H1 (cell line): ENCODE results near the gene TBPL2. TPM values are rescaled to one million over a fixed set of nuclear protein-coding genes. Genes with fewer than 3 reads are reported as not detected.

Experiments
- CTCF ChIA-PET: fragments of 300-600 bp; sonication (Branson Sonifier 250); formaldehyde crosslinking; loops from one replicate; lab custom pipeline; 2021; ENCODE audit not compliant: partially characterized antibody; lab: Charles Lee
- POLR2A ChIA-PET: fragments of 300-600 bp; sonication (Branson Sonifier 250); formaldehyde crosslinking; loops from one replicate; lab custom pipeline; 2021; ENCODE audit warnings: inconsistent platforms; ENCODE audit not compliant: partially characterized antibody; lab: Charles Lee
- DNase-seq, 2 experiments: peaks; one replicate each; pipeline versions ENCODE4 v3.0.0 to v3.0.0-alpha.2; 2010 to 2022; ENCODE audit warnings: low spot score in 2 of 2, low read depth in 1 of 2, mixed read lengths in 1 of 2
- FAIRE-seq: peaks from 2 replicates; lab custom pipeline; 2011; peaks lifted over from hg19 to GRCh38; lab: Jason Lieb, UNC
- H2AFZ ChIP-seq: 2 replicates; pipeline ENCODE4 v1.8.1; 2012; ENCODE audit warnings: low read length, inconsistent platforms
- H2AK5ac ChIP-seq: 2 replicates; pipeline ENCODE4 v1.6.1; 2013; ENCODE audit warnings: low read depth, low read length
- H2BK120ac ChIP-seq: replicated peaks from 2 replicates; pipeline ENCODE3; 2013; ENCODE audit warnings: low read depth, low read length, inconsistent platforms
- H2BK12ac ChIP-seq: 2 replicates; pipeline ENCODE4 v1.6.1; 2013; ENCODE audit warnings: low read depth, low read length
- H2BK15ac ChIP-seq: 2 replicates; pipeline ENCODE4 v1.6.1; 2013; ENCODE audit warnings: low read length
- H2BK20ac ChIP-seq: 2 replicates; pipeline ENCODE4 v1.6.1; 2013; ENCODE audit warnings: low read length
- H2BK5ac ChIP-seq: 2 replicates; pipeline ENCODE4 v1.6.1; 2013; ENCODE audit warnings: low read depth, low read length
- H3K14ac ChIP-seq: 2 replicates; pipeline ENCODE4 v1.6.1; 2013; ENCODE audit warnings: inconsistent platforms; ENCODE audit not compliant: insufficient read length
- H3K18ac ChIP-seq: 2 replicates; pipeline ENCODE4 v1.6.1; 2013; ENCODE audit warnings: low read length; ENCODE audit errors: extremely low read depth
- H3K23ac ChIP-seq: 2 replicates; pipeline ENCODE4 v1.6.1; 2013; ENCODE audit warnings: inconsistent platforms; ENCODE audit not compliant: insufficient read length
- H3K23me2 ChIP-seq: 2 replicates; pipeline ENCODE4 v1.6.1; 2013; ENCODE audit warnings: low read depth, low read length
- H3K27ac ChIP-seq: 2 replicates; pipeline ENCODE4 v1.6.1; 2011; ENCODE audit warnings: low read depth, low read length, inconsistent platforms
- H3K27me3 ChIP-seq, 4 experiments: replicated peaks in 1 of 4; 1 replicate in 1 of 4; 2 replicates in 3 of 4; pipeline versions ENCODE4 v1.6.1 to v1.8.1; 2011 to 2013; ENCODE audit warnings: low read length in 3 of 4, mild to moderate bottlenecking in 3 of 4, inconsistent platforms in 2 of 4, mixed read lengths in 2 of 4, moderate library complexity in 1 of 4; ENCODE audit not compliant: control insufficient read depth in 3 of 4, insufficient read depth in 3 of 4; ENCODE audit errors: extremely low read depth in 1 of 4
- H3K36me3 ChIP-seq, 4 experiments: 2 replicates each; pipeline versions ENCODE4 v1.6.1 to v1.8.1; 2011 to 2013; ENCODE audit warnings: mild to moderate bottlenecking in 4 of 4, low read length in 3 of 4, moderate library complexity in 2 of 4, control low read depth in 1 of 4, inconsistent platforms in 1 of 4; ENCODE audit not compliant: insufficient read depth in 4 of 4, control insufficient read depth in 2 of 4
- H3K4ac ChIP-seq: replicated peaks from 2 replicates; pipeline ENCODE3; 2013; ENCODE audit warnings: low read length, low read depth, mixed read lengths, inconsistent platforms; ENCODE audit not compliant: insufficient read length
- H3K4me1 ChIP-seq, 4 experiments: replicated peaks in 1 of 4; 1 replicate in 1 of 4; 2 replicates in 3 of 4; pipeline versions ENCODE4 v1.6.1 to v1.8.1; 2011 to 2013; ENCODE audit warnings: low read length in 3 of 4, inconsistent platforms in 2 of 4, mixed read lengths in 1 of 4; ENCODE audit not compliant: insufficient read depth in 4 of 4, control insufficient read depth in 3 of 4
- H3K4me2 ChIP-seq, 2 experiments: 2 replicates each; pipeline versions ENCODE4 v1.6.1 to v1.8.1; 2011 to 2013; ENCODE audit warnings: low read depth in 2 of 2, low read length in 2 of 2, control low read depth in 1 of 2, inconsistent platforms in 1 of 2, mild to moderate bottlenecking in 1 of 2; ENCODE audit not compliant: insufficient read depth in 1 of 2
- H3K4me3 ChIP-seq, 4 experiments: fragments of 200-600, 300-600 bp in 1 of 4; sonication (generic), shearing (Covaris generic), sonication (Bioruptor Twin) in 1 of 4; 2 replicates each; pipeline versions ENCODE4 v1.5.1 to v1.8.1; 2011 to 2016; ENCODE audit warnings: low read length in 4 of 4, low read depth in 3 of 4, control low read depth in 2 of 4, inconsistent platforms in 2 of 4, mild to moderate bottlenecking in 2 of 4, mixed read lengths in 1 of 4, moderate library complexity in 1 of 4; ENCODE audit not compliant: insufficient read depth in 2 of 4; ENCODE audit errors: extremely low read depth in 1 of 4
- H3K56ac ChIP-seq: replicated peaks from 2 replicates; pipeline ENCODE3; 2013; ENCODE audit warnings: low read depth, mild to moderate bottlenecking, mixed read lengths, low read length, inconsistent platforms; ENCODE audit not compliant: insufficient read length
- H3K79me1 ChIP-seq: 2 replicates; pipeline ENCODE4 v1.6.1; 2013; ENCODE audit warnings: low read depth, low read length, control low read depth
- H3K79me2 ChIP-seq, 2 experiments: 2 replicates each; pipeline versions ENCODE4 v1.6.1 to v1.8.1; 2012 to 2013; ENCODE audit warnings: low read length in 2 of 2, mild to moderate bottlenecking in 2 of 2, inconsistent platforms in 1 of 2; ENCODE audit not compliant: insufficient read depth in 2 of 2, control insufficient read depth in 1 of 2
- H3K9ac ChIP-seq, 4 experiments: replicated peaks in 1 of 4; 1 replicate in 1 of 4; 2 replicates in 3 of 4; pipeline versions ENCODE4 v1.6.1 to v1.8.1; 2011 to 2013; ENCODE audit warnings: low read depth in 3 of 4, low read length in 3 of 4, control low read depth in 2 of 4, mild to moderate bottlenecking in 2 of 4, moderate library complexity in 2 of 4, inconsistent platforms in 1 of 4; ENCODE audit errors: extremely low read depth in 1 of 4
- H3K9me3 ChIP-seq, 2 experiments: 2 replicates each; pipeline versions ENCODE4 v1.6.1 to v1.8.1; 2012 to 2013; ENCODE audit warnings: mild to moderate bottlenecking in 2 of 2, moderate library complexity in 2 of 2, control low read depth in 1 of 2, inconsistent platforms in 1 of 2, low read depth in 1 of 2, low read length in 1 of 2, mixed read lengths in 1 of 2; ENCODE audit not compliant: insufficient read depth in 2 of 2
- H4K20me1 ChIP-seq, 2 experiments: replicated peaks in 1 of 2; 2 replicates each; pipeline versions ENCODE3 to v1.8.1; 2011 to 2013; ENCODE audit warnings: inconsistent platforms in 2 of 2, low read length in 2 of 2, mild to moderate bottlenecking in 1 of 2; ENCODE audit not compliant: insufficient read depth in 2 of 2, control insufficient read depth in 1 of 2
- H4K5ac ChIP-seq: 2 replicates; pipeline ENCODE4 v1.6.1; 2013; ENCODE audit warnings: low read length, low read depth, mixed read lengths, inconsistent platforms; ENCODE audit not compliant: insufficient read length
- H4K8ac ChIP-seq: 2 replicates; pipeline ENCODE4 v1.8.0; 2013; ENCODE audit warnings: mild to moderate bottlenecking, moderate library complexity, low read length, inconsistent platforms; ENCODE audit not compliant: insufficient read depth; ENCODE audit errors: extremely low read depth
- H4K91ac ChIP-seq: replicated peaks from 2 replicates; pipeline ENCODE3; 2013; ENCODE audit warnings: low read length, mixed read lengths, inconsistent platforms; ENCODE audit not compliant: insufficient read length
- ASH2L ChIP-seq: fragments of 200-600, 300-600 bp; sonication (generic); IDR thresholded peaks from one replicate; pipeline ENCODE4 v1.7.1; 2017; ENCODE audit warnings: low read length
- CHD2 ChIP-seq: IDR thresholded peaks from 2 replicates; pipeline ENCODE4 v1.6.1; 2012; ENCODE audit warnings: low read length, improper control_type of control experiment
- GABPA ChIP-seq: IDR thresholded peaks from 2 replicates; pipeline ENCODE4 v1.6.1; 2011; ENCODE audit warnings: mild to moderate bottlenecking, low read length, moderate library complexity, borderline replicate concordance; ENCODE audit not compliant: insufficient read depth
- JUN ChIP-seq: IDR thresholded peaks from 2 replicates; pipeline ENCODE4 v1.6.1; 2011; ENCODE audit warnings: low read depth, mild to moderate bottlenecking, improper control_type of control experiment, low read length
- MAFK ChIP-seq: IDR thresholded peaks from 2 replicates; pipeline ENCODE4 v1.6.1; 2012; ENCODE audit warnings: low read depth, mild to moderate bottlenecking, improper control_type of control experiment, low read length
- NRF1 ChIP-seq: IDR thresholded peaks from 2 replicates; pipeline ENCODE4 v1.6.1; 2011; ENCODE audit warnings: mild to moderate bottlenecking, low read depth, low read length, improper control_type of control experiment
- POLR2AphosphoS5 ChIP-seq: IDR thresholded peaks from 2 replicates; pipeline ENCODE4 v1.6.1; 2011; ENCODE audit warnings: low read depth, low read length
- POU5F1 ChIP-seq: IDR thresholded peaks from 2 replicates; pipeline ENCODE4 v1.6.1; 2011; ENCODE audit warnings: low read depth, mild to moderate bottlenecking, low read length, moderate library complexity
- RFX5 ChIP-seq: IDR thresholded peaks from 2 replicates; pipeline ENCODE4 v1.6.1; 2011; ENCODE audit warnings: low read depth, low read length, improper control_type of control experiment, borderline replicate concordance
- RXRA ChIP-seq: IDR thresholded peaks from 2 replicates; pipeline ENCODE4 v1.6.1; 2011; ENCODE audit warnings: low read depth, mild to moderate bottlenecking, low read length, moderate library complexity; ENCODE audit not compliant: insufficient read depth
- SIN3A ChIP-seq, 2 experiments: IDR thresholded peaks in 1 of 2; conservative IDR thresholded peaks in 1 of 2; 2 replicates each; pipeline ENCODE4 v1.6.1; 2011 to 2012; ENCODE audit warnings: low read length in 2 of 2, improper control_type of control experiment in 1 of 2, low read depth in 1 of 2, mild to moderate bottlenecking in 1 of 2
- SIRT6 ChIP-seq: IDR thresholded peaks from one replicate; pipeline ENCODE4 v1.7.1; 2012; ENCODE audit warnings: low read length, inconsistent platforms
- TAF7 ChIP-seq: optimal IDR thresholded peaks from 2 replicates; pipeline ENCODE3; 2011; ENCODE audit warnings: low read depth, mild to moderate bottlenecking, inconsistent platforms, low read length, moderate library complexity, borderline replicate concordance
- WGBS, 2 experiments: shearing (Covaris generic) in 1 of 2; methylation state at CpG; one replicate each; pipeline versions ENCODE4 v1.1.6 to v1.1.7; 2013 to 2015; ENCODE audit warnings: low lambda C conversion rate in 2 of 2, mixed read lengths in 2 of 2, inconsistent platforms in 1 of 2, low coverage in 1 of 2, missing lambda C conversion rate in 1 of 2; ENCODE audit not compliant: insufficient replicate concordance in 2 of 2, insufficient coverage in 1 of 2, insufficient read length in 1 of 2; ENCODE audit errors: extremely low coverage in 1 of 2, missing lambda C conversion rate in 1 of 2; 5-methylcytosine and 5-hydroxymethylcytosine counted together
- polyA plus RNA-seq, 7 experiments: library from polyadenylated mRNA; depleted of rRNA in 3 of 7; stranded (reverse) in 5 of 7; unstranded in 2 of 7; fragments of >200 nt in 5 of 7; fragments of 200-250 nt in 2 of 7; gene quantifications; 1 replicate in 5 of 7; 2 replicates in 1 of 7; 4 replicates in 1 of 7; pipeline versions ENCODE4 v1.2.1 to v1.2.3, GENCODE V29; 2011 to 2013; ENCODE audit warnings: missing spikeins in 2 of 7, mixed read lengths in 2 of 7
- total RNA-seq: library from RNA; stranded (reverse); fragmentation: NEBNext Ultra II Directional; extraction: Animal tissue kit (Norgen Biotek cat#: 25700); gene quantifications from 2 replicates; pipeline ENCODE4 v1.2.1, GENCODE V29; 2021

Gene TBPL2
- total and polyA plus RNA-seq, 2 of the 8 experiments (the other 6 are each of a cell fraction or from before 2014, with no cell fraction given), result 0.03 TPM; not detected in 1

DNA sequence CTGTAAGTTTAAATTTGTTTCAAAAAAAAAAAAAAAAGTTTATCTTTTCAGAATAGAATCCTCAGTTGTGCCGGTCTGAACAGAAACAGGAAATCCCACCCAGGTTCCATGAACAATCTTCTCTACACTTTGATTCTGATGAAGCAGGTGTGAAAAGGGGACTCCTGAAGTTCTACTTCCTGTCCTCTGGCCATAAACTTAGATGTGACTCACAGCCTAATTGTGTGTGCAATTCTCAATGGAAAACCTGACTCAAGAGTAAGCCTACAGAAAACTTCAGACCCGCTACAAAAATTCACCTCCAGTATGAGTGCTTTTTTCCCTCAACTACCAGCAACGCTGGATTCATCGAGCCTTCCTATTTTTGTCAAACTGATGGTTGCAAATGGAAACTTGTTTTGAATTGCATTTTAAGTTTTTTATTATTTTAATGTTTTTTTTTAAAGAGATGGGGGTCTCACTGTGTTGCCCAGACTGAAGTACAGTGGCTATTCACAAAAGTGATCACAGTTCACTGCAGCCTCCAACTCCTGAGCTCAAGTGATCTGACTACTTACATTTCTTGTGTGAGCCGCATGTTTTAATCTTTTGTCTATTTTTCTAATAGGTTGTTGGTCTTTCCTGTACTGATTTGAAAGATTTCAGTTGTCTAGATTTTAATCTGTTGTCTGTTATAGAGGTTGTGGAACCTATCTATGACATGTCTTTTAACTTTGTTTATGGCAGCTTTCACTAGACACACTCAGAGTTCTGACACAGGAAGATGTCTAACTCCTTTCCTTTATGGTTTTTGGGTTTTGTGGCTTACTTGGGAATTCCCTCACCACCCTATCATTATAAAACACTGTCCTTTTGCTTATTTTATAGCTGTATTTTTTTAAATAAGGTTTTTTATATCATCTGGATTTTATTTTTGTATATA lies 66.4 kb downstream of the TBPL2 start:
- H2BK12ac ChIP-seq, result no peak overlapping the region
- FAIRE-seq (no peak), DNase-seq (no peak)
- H3K4ac ChIP-seq, result no peak overlapping the region
- H3K23me2 ChIP-seq, result no peaks in the 10 kb centered on the region
- no peak overlapping the region for H4K8ac ChIP-seq
- H2BK5ac ChIP-seq, result no peak overlapping the region
- H3K56ac ChIP-seq, result no peak overlapping the region
- H4K5ac ChIP-seq, result no peak overlapping the region
- CTCF ChIA-PET, result interaction anchor here (0.9 to 1.3 kb wide), 3 partner anchors 8 to 129 kb away, joined by 3 read pairs; no protein-coding TSS in a partner anchor
- H3K4me1 ChIP-seq, result no peaks in the 10 kb centered on the region
- H3K14ac ChIP-seq, result no peak overlapping the region
- H2BK120ac ChIP-seq, result no peak overlapping the region
- no peak overlapping the region for H2AK5ac ChIP-seq
- H4K91ac ChIP-seq, result no peak overlapping the region
- POLR2A ChIA-PET, result no interaction called here
- no peak overlapping the region for H2BK20ac ChIP-seq
- no peaks in the 10 kb centered on the region for H4K20me1 ChIP-seq
- H2BK15ac ChIP-seq, result no peak overlapping the region
- no peak overlapping the region for H2AFZ ChIP-seq
- H3K23ac ChIP-seq, result no peak overlapping the region
- no peak overlapping the region for H3K27ac ChIP-seq
- peaks cover 2 to 24% (median 14%) of the 10 kb centered on the region in 4 experiments; a peak in 7 of 8 replicates for H3K36me3 ChIP-seq
- no peaks in the 10 kb centered on the region for H3K27me3 ChIP-seq
- H3K4me3 ChIP-seq, result no peak overlapping the region
- WGBS, 2 experiments, result 67% methylated on average over 5 of the region's 5 CpGs; no CpG with 5 or more reads in 1 of the 2 experiments
- H3K79me1 ChIP-seq, result no peaks in the 10 kb centered on the region
- H3K9ac ChIP-seq, result no peak overlapping the region
- H3K9me3 ChIP-seq, result no peaks in the 10 kb centered on the region
- no peaks in the 10 kb centered on the region for H3K79me2 ChIP-seq
- no peak overlapping the region for H3K4me2 ChIP-seq
- no peak overlapping the region for H3K18ac ChIP-seq
- TF ChIP-seq RFX5 (no peak), POU5F1 (no peak), MAFK (no peak), POLR2AphosphoS5 (no peak), SIRT6 (no peak), GABPA (no peak), CHD2 (no peak), JUN (no peak), TAF7 (no peak), NRF1 (no peak), SIN3A (conservative IDR thresholded peaks at IDR 0.05 in 1 of 2, IDR thresholded peaks at IDR 0.05 in 1 of 2; ENCODE audit: low read depth in 1 of 2, low read length in 2 of 2) (no peak), ASH2L (no peak), RXRA (no peak)
